ENCODE data around the gene MYRF. TPM values are rescaled to one million over a fixed set of nuclear protein-coding genes. Genes with fewer than 3 reads are reported as not detected.
A peak's percentile ranks its signal among the peaks of the same experiment; 100 is the strongest.

Gene MYRF
- total RNA-seq, 1 donor from 2014 or later: 13.7 TPM

DNA sequence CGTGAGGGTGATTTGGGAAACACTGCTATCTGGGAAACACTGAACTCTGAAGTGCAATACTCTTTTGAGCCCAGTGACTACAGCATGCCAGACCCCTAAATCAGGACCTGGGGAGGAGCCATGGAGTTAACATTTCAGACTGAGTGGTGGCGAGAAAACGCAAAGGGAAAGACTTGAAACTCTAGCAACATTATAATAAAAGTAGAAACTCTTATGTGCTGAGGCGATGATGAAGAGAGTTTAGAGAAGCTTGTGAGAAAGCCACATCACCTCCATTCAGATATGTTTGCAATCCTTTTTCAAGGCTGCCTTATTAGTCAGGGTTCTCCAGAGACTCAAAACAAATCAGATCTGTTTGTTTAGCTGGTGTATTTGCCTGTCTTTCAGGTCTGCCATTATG, 42.1 kb downstream of the MYRF start:
- TF ChIP-seq, protein P1, sequence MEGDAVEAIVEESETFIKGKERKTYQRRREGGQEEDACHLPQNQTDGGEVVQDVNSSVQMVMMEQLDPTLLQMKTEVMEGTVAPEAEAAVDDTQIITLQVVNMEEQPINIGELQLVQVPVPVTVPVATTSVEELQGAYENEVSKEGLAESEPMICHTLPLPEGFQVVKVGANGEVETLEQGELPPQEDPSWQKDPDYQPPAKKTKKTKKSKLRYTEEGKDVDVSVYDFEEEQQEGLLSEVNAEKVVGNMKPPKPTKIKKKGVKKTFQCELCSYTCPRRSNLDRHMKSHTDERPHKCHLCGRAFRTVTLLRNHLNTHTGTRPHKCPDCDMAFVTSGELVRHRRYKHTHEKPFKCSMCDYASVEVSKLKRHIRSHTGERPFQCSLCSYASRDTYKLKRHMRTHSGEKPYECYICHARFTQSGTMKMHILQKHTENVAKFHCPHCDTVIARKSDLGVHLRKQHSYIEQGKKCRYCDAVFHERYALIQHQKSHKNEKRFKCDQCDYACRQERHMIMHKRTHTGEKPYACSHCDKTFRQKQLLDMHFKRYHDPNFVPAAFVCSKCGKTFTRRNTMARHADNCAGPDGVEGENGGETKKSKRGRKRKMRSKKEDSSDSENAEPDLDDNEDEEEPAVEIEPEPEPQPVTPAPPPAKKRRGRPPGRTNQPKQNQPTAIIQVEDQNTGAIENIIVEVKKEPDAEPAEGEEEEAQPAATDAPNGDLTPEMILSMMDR (IDR thresholded peaks at IDR 0.05; ENCODE audit: insufficient read depth, low read length, poor library complexity, severe bottlenecking): no peak
- Histone ChIP-seq H3K27me3 (ENCODE audit: control insufficient read depth, insufficient read depth, low read length) (no peaks in the 10 kb centered on the region), H3K36me3 (ENCODE audit: control insufficient read depth, insufficient read depth, low read length) (peaks cover under 1% of the 10 kb centered on the region), H3K4me3 (ENCODE audit: low read depth, low read length) (no peak overlapping the region)
- DNase-seq (ENCODE audit: low read depth): no peak

DNA sequence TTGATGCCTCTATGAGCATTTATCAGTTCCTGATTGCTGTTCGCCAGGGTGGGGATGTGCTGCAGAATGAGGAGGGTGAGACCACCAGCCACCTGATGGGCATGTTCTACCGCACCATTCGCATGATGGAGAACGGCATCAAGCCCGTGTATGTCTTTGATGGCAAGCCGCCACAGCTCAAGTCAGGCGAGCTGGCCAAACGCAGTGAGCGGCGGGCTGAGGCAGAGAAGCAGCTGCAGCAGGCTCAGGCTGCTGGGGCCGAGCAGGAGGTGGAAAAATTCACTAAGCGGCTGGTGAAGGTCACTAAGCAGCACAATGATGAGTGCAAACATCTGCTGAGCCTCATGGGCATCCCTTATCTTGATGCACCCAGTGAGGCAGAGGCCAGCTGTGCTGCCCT, 43.0 kb downstream of the MYRF start:
- Histone ChIP-seq H3K4me3 (ENCODE audit: low read depth, low read length) (no peak overlapping the region), H3K36me3 (ENCODE audit: control insufficient read depth, insufficient read depth, low read length) (peaks cover 1% of the 10 kb centered on the region), H3K27me3 (ENCODE audit: control insufficient read depth, insufficient read depth, low read length) (no peaks in the 10 kb centered on the region)
- DNase-seq (ENCODE audit: low read depth): no peak
- TF ChIP-seq, protein P1 (IDR thresholded peaks at IDR 0.05; ENCODE audit: insufficient read depth, low read length, poor library complexity, severe bottlenecking): no peak

DNA sequence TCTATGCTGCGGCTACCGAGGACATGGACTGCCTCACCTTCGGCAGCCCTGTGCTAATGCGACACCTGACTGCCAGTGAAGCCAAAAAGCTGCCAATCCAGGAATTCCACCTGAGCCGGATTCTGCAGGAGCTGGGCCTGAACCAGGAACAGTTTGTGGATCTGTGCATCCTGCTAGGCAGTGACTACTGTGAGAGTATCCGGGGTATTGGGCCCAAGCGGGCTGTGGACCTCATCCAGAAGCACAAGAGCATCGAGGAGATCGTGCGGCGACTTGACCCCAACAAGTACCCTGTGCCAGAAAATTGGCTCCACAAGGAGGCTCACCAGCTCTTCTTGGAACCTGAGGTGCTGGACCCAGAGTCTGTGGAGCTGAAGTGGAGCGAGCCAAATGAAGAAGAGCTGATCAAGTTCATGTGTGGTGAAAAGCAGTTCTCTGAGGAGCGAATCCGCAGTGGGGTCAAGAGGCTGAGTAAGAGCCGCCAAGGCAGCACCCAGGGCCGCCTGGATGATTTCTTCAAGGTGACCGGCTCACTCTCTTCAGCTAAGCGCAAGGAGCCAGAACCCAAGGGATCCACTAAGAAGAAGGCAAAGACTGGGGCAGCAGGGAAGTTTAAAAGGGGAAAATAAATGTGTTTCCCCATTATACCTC, 43.6 kb downstream of the MYRF start:
- Histone ChIP-seq H3K27me3 (ENCODE audit: control insufficient read depth, insufficient read depth, low read length) (no peaks in the 10 kb centered on the region), H3K4me3 (ENCODE audit: low read depth, low read length) (no peak overlapping the region), H3K36me3 (ENCODE audit: control insufficient read depth, insufficient read depth, low read length) (peaks cover 1% of the 10 kb centered on the region)
- TF ChIP-seq, protein P1 (IDR thresholded peaks at IDR 0.05; ENCODE audit: insufficient read depth, low read length, poor library complexity, severe bottlenecking): no peak
- no peak for DNase-seq (ENCODE audit: low read depth)

DNA sequence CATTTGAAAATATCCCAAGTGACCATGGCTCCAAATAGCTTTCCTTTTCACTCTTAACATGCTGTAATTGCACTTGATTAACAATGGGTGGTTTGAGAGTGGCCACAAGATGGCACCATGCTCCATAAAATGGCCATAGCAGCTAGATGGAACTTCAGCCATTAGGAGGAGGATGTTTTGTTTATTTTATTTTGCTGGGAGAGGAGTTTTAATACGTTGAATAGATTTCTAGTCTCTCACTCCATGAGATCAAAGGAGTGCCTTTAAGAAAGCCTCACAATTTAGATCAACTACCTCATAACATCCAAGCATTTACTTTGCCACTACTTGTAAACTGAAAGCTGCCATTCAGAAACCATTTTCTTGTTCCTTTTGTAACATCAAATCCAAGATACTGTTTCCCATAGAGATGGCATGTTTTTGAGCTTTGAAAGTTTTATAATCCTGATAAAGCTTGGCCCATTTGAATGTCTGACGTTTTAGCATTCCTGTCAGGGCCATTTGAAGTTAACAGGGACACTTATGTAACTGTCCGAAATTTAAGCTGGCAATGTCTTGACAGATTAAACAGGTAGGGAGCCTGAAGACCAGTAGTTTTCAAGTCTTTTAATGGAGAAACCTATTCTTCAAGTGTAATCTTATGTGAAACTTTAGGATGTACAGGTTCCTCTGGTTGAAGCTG, 45.0 kb downstream of the MYRF start:
- no peaks in the 10 kb centered on the region for H3K27me3 ChIP-seq (ENCODE audit: control insufficient read depth, insufficient read depth, low read length)
- TF ChIP-seq, protein P1 (IDR thresholded peaks at IDR 0.05; ENCODE audit: insufficient read depth, low read length, poor library complexity, severe bottlenecking): peak; percentile 72
- DNase-seq (ENCODE audit: low read depth): peak; percentile 43
- H3K36me3 ChIP-seq (ENCODE audit: control insufficient read depth, insufficient read depth, low read length): peaks cover 2% of the 10 kb centered on the region
- H3K4me3 ChIP-seq (ENCODE audit: low read depth, low read length): no peak overlapping the region

DNA sequence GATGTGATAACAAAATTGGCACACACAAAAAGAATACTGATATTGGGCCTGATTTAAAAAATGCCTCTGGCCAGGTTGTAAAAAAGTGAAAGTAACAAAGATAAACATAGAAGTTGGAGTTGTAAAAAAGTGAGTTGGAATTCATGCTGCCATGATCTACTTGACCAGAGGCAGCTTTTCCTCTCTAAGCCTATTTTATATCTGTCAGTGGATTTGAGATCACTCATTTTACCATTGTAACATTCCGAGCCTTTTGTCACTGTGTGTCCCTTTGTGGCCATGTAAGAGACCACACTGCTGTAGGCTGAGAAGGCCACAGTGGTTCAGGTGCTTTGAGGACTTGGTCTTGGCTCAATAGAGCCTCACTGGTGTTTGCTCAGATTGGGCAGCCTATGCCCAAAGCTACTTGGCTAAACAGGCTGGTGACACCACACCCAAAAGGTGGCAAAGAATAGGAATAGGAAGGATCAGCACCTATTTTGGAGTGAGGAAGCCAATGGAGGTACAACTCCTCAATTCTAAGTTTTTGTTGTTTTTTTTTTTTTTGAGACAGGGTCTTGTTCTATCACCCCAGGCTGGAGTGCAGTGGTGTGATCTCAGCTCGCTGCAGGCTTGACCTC, 47.3 kb downstream of the MYRF start:
- Histone ChIP-seq H3K36me3 (ENCODE audit: control insufficient read depth, insufficient read depth, low read length) (peaks cover 4% of the 10 kb centered on the region), H3K4me3 (ENCODE audit: low read depth, low read length) (no peak overlapping the region), H3K27me3 (ENCODE audit: control insufficient read depth, insufficient read depth, low read length) (no peaks in the 10 kb centered on the region)
- no peak for DNase-seq (ENCODE audit: low read depth)
- TF ChIP-seq, protein P1 (IDR thresholded peaks at IDR 0.05; ENCODE audit: insufficient read depth, low read length, poor library complexity, severe bottlenecking): no peak

All from kidney epithelial cell (primary cell).